GM19099 (cell line): ENCODE data around the gene TSKS.

Source experiments
- POLR2A ChIP-seq: IDR thresholded peaks from 3 replicates; pipeline ENCODE4 v1.6.1; 2011; ENCODE audit warnings: low read depth; ENCODE audit not compliant: insufficient read length; ENCODE audit errors: extremely low read depth

Gene TSKS

DNA sequence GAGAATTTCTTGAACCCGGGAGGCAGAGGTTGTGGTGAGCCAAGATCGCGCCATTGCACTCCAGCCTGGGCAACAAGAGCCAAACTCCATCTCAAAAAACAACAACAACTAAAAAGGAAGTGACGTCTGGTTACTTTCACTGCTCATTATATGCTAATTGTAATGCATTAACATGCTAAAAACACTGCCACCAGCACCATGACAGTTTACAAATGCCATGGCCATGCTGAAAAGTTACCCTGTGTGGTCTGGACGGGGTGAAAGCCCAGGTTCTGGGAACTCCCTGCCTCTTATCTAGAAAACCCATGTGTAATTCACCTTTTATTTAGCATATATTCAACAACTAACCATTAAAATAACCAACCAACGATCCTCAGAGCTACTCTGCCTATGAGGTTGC is 44.1 kb downstream of the TSKS start:
- TF ChIP-seq POLR2A: no peak

DNA sequence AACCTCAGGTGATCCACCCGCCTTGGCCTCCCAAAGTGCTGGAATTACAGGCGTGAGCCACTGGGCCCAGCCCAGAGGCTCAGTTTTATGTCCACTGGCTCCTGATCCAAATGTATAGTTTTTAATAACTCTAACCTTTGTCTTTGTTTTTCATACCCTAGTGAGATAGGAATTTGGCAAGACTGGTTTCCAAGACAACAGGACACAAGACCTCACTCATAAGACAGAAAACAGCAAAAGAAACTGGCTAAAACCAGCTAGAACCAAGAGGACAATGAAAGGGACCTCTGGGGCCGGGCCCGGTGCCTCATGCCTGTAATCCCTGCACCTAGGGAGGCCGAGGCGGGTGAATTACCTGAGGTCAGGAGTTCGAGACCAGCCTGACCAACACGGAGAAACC is 44.6 kb downstream of the TSKS start:
- TF ChIP-seq POLR2A: no peak

DNA sequence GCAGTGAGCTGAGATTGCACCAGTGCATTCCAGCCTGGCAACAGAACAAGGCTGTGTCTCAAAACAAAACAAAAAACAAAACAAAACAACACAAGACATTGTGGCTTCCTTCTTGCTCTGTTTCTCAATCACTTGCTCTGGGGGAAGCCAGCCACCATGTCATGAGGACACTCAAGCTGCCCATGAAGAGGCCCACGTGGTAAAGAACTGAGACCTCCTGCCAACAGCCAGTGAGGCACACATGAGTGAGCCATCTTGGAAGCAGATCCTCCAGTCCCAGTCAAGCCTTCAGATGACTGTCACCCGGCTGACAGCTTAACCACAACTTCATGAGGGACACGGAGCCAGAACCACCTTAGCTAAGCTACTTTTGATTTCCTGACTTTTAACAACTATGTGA is 47.0 kb downstream of the TSKS start:
- TF ChIP-seq POLR2A: no peak

DNA sequence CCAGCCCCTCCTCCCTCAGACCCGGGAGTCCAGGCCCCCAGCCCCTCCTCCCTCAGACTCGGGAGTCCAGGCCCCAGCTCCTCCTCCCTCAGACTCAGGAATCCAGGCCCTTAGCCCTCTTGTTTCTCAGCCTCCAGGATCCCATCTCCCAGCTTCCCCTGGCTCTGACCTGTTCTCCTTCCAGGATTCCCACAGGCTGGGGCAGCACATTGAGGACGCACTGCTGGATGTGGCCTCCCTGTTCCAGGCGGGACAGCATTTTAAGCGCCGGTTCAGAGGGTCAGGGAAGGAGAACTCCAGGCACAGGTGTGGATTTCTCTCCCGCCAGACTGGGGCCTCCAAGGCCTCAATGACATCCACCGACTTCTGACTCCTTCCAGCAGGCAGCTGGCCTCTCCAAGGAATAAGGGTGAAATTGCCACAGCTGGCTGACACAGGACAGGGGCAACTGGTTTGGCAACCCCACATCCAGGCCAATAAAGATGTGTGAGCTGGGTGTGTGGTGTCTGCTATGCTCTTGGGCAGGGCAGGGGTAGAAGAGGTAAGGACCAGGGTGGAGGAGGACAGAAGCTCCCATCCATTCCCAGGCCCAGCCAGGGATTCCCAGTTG is 49.8 kb downstream of the TSKS start:
- TF ChIP-seq POLR2A: no peak

DNA sequence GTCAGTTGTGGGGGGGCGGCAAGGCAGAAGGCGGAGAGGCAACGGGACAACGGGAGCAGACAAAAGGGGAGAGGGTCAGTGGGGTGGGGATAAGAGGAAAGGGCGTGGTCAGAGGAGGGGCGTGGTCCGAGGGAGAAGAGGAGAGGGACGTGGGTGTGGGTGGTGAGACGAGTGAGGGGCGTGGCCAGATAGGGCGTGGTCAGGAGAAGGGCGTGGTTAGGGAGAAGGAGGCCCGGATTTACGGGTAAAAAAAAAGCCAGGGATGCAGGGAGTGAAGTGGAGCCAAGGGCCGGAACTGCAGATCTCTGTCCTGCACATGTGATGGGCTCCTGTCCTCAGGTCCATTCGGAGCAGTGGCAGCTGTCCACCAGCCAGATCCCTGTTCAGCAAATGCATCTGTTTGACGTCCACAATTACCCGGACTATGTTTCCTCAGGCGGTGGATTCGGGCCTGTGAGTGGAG is 50.7 kb downstream of the TSKS start:
- no peak for TF ChIP-seq POLR2A

DNA sequence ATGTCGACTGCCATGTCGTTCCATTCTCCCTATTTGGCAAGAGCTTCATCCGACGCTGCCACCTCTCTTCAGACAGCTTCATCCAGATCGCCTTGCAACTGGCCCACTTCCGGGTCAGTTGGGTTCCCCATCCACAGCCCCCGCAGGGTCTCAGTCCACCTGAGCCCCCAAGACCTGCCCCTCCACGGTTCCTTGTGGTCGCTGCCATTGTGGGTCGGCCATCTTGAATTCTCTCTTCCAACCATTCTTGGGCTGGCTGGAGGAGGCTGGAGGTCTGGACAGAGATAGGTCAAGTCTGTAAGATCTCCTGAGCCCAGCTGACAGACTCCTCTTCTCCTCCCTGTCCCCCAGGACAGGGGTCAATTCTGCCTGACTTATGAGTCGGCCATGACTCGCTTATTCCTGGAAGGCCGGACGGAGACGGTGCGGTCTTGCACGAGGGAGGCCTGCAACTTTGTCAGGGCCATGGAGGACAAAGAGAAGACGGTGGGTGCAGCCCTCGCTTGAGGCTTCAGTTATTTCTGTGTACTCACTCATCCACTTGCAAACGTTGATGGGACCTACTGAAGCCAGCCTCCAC is 52.6 kb downstream of the TSKS start:
- TF ChIP-seq POLR2A: no peak

DNA sequence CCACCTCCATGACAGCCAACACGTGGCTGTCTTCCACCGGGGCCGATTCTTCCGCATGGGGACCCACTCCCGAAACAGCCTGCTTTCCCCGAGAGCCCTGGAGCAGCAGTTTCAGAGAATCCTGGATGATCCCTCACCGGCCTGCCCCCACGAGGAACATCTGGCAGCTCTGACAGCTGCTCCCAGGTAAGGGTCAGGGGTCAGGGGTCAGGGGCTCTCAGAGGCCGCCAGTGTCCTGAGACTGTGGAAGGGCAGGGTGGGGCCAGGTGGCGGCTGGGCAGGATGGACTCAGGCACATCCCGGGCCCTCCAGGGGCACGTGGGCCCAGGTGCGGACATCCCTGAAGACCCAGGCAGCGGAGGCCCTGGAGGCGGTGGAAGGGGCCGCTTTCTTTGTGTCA is 57.2 kb downstream of the TSKS start:
- TF ChIP-seq POLR2A: no peak

DNA sequence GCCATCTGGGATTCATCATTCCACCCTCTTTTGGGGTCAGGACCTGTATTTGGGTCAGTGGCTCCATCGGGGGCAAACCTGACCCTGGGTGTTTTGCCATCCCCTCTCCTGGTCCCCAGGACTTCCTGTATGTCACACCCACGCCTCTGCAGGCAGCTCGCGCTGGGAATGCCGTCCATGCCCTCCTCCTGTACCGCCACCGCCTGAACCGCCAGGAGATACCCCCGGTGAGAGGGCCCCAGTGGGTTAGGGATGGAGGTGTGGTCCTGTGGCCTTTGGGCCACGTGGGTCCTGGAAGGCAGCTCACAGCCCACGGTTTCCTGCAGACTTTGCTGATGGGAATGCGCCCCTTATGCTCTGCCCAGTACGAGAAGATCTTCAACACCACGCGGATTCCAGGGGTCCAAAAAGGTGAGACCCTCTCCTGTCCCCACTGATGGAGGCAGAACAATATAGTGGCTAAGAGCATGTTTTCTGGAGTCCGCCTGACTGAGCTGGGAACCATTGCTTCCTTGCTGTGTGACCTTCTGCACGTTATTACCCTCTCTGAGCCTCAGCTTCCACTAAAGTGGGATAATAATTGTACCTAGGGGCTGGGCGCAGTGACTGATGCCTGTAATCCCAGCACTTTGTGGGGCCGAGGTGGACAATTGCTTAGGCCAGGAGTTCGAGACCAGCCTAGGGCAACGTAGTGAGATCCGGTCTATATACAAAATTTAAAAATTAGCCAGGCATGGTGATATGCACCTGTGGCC is 58.0 kb downstream of the TSKS start:
- TF ChIP-seq POLR2A: no peak

DNA sequence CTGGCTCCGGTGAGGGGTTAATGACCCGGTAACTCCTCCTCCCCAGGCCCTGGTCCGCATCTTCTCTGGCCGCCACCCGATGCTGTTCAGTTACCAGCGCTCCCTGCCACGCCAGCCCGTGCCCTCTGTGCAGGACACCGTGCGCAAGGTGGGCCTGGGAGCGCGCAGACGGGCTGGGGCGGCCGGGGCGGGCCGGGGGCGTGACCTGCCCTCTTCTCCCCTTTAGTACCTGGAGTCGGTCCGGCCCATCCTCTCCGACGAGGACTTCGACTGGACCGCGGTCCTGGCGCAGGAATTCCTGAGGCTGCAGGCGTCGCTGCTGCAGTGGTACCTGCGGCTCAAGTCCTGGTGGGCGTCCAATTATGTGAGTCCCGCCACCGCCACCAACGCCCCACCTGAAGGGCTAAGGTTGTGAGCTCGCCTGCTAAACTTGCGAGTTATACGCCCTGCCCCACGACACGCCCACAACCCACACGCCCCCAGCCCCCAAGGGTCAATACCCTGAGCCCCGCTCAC is 61.8 kb downstream of the TSKS start:
- no peak for TF ChIP-seq POLR2A

DNA sequence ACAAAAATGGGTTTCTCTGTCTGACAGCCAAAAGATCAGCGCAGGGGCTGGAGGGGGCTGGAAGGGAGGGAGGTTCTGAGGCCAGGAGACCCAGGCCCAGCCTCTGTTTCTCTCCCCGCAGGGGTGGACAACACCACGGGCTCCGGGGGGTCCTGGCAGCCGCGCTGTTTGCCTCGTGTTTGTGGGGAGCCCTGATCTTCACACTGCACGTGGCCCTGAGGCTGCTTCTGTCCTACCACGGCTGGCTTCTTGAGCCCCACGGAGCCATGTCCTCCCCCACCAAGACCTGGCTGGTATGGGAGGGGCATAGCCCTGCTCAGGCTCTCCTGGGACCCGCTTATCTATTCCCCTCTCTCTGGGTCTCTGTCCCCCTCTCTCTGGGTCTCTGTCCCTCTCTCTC is 62.5 kb downstream of the TSKS start:
- no peak for TF ChIP-seq POLR2A

DNA sequence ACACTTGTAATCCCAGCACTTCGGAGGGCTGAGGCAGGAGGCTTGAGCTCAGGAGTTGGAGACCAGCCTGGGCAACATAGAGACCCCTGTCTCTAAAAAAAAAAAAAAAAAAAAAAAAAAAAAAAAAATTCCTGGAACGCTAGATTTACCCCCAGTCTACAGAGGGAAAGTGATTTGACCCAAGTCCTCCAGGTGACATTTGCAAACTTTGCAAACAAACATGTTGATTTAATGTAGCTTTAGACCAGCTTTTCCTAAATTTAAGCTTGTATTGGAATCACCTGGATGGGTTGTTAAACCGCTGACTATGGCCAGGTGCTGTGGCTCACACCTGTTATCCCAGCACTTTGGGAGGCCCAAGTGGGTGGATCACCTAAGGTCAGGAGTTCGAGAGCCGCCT is 63.7 kb downstream of the TSKS start:
- TF ChIP-seq POLR2A: no peak

DNA sequence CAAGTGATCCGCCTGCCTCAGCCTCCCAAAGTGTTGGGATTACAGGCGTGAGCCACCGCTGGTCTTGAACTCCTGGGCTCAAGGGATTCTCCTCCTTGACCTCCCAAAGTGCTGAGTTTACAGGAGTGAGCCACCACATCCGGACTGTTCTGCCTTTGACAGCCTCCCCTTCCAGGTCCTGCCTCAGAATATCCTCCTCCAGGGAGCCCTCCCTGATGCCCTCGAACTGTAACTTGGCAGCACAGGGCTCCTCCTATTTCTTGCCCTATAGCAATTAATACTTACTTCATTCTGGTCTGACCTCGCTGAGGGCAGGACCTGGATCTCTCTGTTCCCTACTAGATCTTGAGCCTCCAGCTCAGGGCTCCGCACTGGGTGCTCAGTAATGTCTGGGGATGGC is 66.2 kb downstream of the TSKS start:
- no peak for TF ChIP-seq POLR2A

DNA sequence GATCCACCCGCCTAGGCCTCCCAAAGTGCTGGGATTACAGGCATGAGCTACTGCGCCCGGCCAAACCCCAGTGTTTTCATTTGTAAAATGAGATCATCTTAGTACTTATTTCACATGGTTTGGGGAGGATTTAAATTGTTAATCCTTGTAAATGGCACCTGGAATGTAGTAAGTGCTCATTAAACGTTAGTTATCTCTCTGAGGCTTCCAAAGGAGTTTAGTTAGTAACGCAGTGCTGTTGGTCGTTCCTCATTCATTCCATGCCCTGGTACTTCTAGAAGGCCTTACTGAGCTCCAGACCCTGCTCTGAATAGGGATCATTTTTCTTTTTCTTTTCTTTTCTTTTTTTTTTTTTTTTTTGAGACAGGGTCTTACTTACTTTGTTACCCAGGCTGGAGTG is 67.0 kb downstream of the TSKS start:
- TF ChIP-seq POLR2A: no peak

DNA sequence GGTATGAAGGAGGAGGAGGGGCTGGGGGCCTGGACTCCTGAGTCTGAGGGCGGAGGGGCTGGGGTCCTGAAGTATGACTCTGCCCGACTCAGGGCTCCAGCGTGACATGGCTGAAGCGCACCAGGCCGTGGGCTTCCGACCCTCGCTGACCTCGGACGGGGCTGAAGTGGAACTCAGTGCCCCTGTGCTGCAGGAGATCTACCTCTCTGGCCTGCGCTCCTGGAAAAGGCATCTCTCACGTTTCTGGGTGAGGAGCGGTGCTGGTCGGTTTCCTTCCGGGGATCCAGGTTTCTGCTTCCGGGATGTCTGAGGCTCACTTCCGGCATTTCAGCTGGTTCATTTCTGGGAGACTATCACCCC is 71.0 kb downstream of the TSKS start:
- no peak for TF ChIP-seq POLR2A

DNA sequence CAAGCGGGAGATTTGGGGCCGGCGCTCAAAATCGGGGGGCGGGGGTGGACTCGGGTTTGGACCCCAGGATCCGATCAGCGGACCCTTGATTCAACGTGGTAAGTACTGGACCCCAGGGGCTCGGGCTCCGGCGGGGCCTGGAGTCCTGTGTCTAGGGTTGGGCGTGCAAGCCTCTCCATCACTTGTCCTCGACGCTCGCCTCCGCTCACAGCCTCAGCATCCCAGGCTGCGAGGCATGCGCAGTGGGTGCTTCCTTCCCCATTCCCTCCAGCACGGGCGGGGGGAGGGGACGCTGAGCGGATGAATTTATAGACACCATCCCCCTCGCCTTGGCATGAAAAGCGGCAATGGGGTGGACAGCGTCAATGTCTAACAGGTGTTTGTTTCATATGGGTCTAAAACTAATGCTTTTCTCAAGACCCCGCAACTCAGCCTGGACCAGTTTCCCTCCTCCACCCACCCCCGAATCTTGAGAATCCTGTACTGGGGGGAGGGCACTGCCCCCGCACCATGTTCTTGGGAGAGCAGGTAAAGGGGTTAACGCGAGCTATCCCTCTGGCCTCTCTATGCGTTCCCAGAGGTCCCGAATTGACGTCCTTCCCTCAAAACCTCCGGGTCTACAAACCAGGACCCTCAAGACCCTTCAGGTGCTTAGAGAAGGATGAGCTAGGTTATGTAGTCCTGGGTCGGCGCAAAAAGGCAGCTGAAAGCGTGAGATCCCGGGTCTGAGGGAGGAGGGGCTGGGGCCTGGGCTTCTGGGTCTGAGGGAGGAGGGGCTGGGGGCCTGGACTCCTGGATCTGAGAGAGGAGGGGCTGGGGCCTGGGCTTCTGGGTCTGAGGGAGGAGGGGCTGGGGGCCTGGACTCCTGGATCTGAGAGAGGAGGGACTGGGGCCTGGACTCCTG is 71.6 kb downstream of the TSKS start:
- no peak for TF ChIP-seq POLR2A
